H1 (cell line): ENCODE measurements around the gene ILF3. TPM values are rescaled to one million over a fixed set of nuclear protein-coding genes. Genes with fewer than 3 reads are reported as not detected.
A peak's percentile ranks its signal among the peaks of the same experiment; 100 is the strongest.

Source experiments
- CTCF ChIA-PET: fragments of 300-600 bp; sonication (Branson Sonifier 250); formaldehyde crosslinking; loops from one replicate; lab custom pipeline; 2021; ENCODE audit not compliant: partially characterized antibody; lab: Charles Lee
- POLR2A ChIA-PET: fragments of 300-600 bp; sonication (Branson Sonifier 250); formaldehyde crosslinking; loops from one replicate; lab custom pipeline; 2021; ENCODE audit warnings: inconsistent platforms; ENCODE audit not compliant: partially characterized antibody; lab: Charles Lee
- DNase-seq, 2 experiments: peaks; one replicate each; pipeline versions ENCODE4 v3.0.0 to v3.0.0-alpha.2; 2010 to 2022; ENCODE audit warnings: low spot score in 2 of 2, low read depth in 1 of 2, mixed read lengths in 1 of 2
- FAIRE-seq: peaks from 2 replicates; lab custom pipeline; 2011; peaks lifted over from hg19 to GRCh38; lab: Jason Lieb, UNC
- H2AFZ ChIP-seq: 2 replicates; pipeline ENCODE4 v1.8.1; 2012; ENCODE audit warnings: low read length, inconsistent platforms
- H2AK5ac ChIP-seq: 2 replicates; pipeline ENCODE4 v1.6.1; 2013; ENCODE audit warnings: low read depth, low read length
- H2BK120ac ChIP-seq: replicated peaks from 2 replicates; pipeline ENCODE3; 2013; ENCODE audit warnings: low read depth, low read length, inconsistent platforms
- H2BK12ac ChIP-seq: 2 replicates; pipeline ENCODE4 v1.6.1; 2013; ENCODE audit warnings: low read depth, low read length
- H2BK15ac ChIP-seq: 2 replicates; pipeline ENCODE4 v1.6.1; 2013; ENCODE audit warnings: low read length
- H2BK20ac ChIP-seq: 2 replicates; pipeline ENCODE4 v1.6.1; 2013; ENCODE audit warnings: low read length
- H2BK5ac ChIP-seq: 2 replicates; pipeline ENCODE4 v1.6.1; 2013; ENCODE audit warnings: low read depth, low read length
- H3K14ac ChIP-seq: 2 replicates; pipeline ENCODE4 v1.6.1; 2013; ENCODE audit warnings: inconsistent platforms; ENCODE audit not compliant: insufficient read length
- H3K18ac ChIP-seq: 2 replicates; pipeline ENCODE4 v1.6.1; 2013; ENCODE audit warnings: low read length; ENCODE audit errors: extremely low read depth
- H3K23ac ChIP-seq: 2 replicates; pipeline ENCODE4 v1.6.1; 2013; ENCODE audit warnings: inconsistent platforms; ENCODE audit not compliant: insufficient read length
- H3K23me2 ChIP-seq: 2 replicates; pipeline ENCODE4 v1.6.1; 2013; ENCODE audit warnings: low read depth, low read length
- H3K27ac ChIP-seq: 2 replicates; pipeline ENCODE4 v1.6.1; 2011; ENCODE audit warnings: low read depth, low read length, inconsistent platforms
- H3K27me3 ChIP-seq, 4 experiments: replicated peaks in 1 of 4; 1 replicate in 1 of 4; 2 replicates in 3 of 4; pipeline versions ENCODE4 v1.6.1 to v1.8.1; 2011 to 2013; ENCODE audit warnings: low read length in 3 of 4, mild to moderate bottlenecking in 3 of 4, inconsistent platforms in 2 of 4, mixed read lengths in 2 of 4, moderate library complexity in 1 of 4; ENCODE audit not compliant: control insufficient read depth in 3 of 4, insufficient read depth in 3 of 4; ENCODE audit errors: extremely low read depth in 1 of 4
- H3K36me3 ChIP-seq, 4 experiments: 2 replicates each; pipeline versions ENCODE4 v1.6.1 to v1.8.1; 2011 to 2013; ENCODE audit warnings: mild to moderate bottlenecking in 4 of 4, low read length in 3 of 4, moderate library complexity in 2 of 4, control low read depth in 1 of 4, inconsistent platforms in 1 of 4; ENCODE audit not compliant: insufficient read depth in 4 of 4, control insufficient read depth in 2 of 4
- H3K4ac ChIP-seq: replicated peaks from 2 replicates; pipeline ENCODE3; 2013; ENCODE audit warnings: low read length, low read depth, mixed read lengths, inconsistent platforms; ENCODE audit not compliant: insufficient read length
- H3K4me1 ChIP-seq, 4 experiments: replicated peaks in 1 of 4; 1 replicate in 1 of 4; 2 replicates in 3 of 4; pipeline versions ENCODE4 v1.6.1 to v1.8.1; 2011 to 2013; ENCODE audit warnings: low read length in 3 of 4, inconsistent platforms in 2 of 4, mixed read lengths in 1 of 4; ENCODE audit not compliant: insufficient read depth in 4 of 4, control insufficient read depth in 3 of 4
- H3K4me2 ChIP-seq, 2 experiments: 2 replicates each; pipeline versions ENCODE4 v1.6.1 to v1.8.1; 2011 to 2013; ENCODE audit warnings: low read depth in 2 of 2, low read length in 2 of 2, control low read depth in 1 of 2, inconsistent platforms in 1 of 2, mild to moderate bottlenecking in 1 of 2; ENCODE audit not compliant: insufficient read depth in 1 of 2
- H3K4me3 ChIP-seq, 4 experiments: fragments of 200-600, 300-600 bp in 1 of 4; sonication (generic), shearing (Covaris generic), sonication (Bioruptor Twin) in 1 of 4; 2 replicates each; pipeline versions ENCODE4 v1.5.1 to v1.8.1; 2011 to 2016; ENCODE audit warnings: low read length in 4 of 4, low read depth in 3 of 4, control low read depth in 2 of 4, inconsistent platforms in 2 of 4, mild to moderate bottlenecking in 2 of 4, mixed read lengths in 1 of 4, moderate library complexity in 1 of 4; ENCODE audit not compliant: insufficient read depth in 2 of 4; ENCODE audit errors: extremely low read depth in 1 of 4
- H3K56ac ChIP-seq: replicated peaks from 2 replicates; pipeline ENCODE3; 2013; ENCODE audit warnings: low read depth, mild to moderate bottlenecking, mixed read lengths, low read length, inconsistent platforms; ENCODE audit not compliant: insufficient read length
- H3K79me1 ChIP-seq: 2 replicates; pipeline ENCODE4 v1.6.1; 2013; ENCODE audit warnings: low read depth, low read length, control low read depth
- H3K79me2 ChIP-seq, 2 experiments: 2 replicates each; pipeline versions ENCODE4 v1.6.1 to v1.8.1; 2012 to 2013; ENCODE audit warnings: low read length in 2 of 2, mild to moderate bottlenecking in 2 of 2, inconsistent platforms in 1 of 2; ENCODE audit not compliant: insufficient read depth in 2 of 2, control insufficient read depth in 1 of 2
- H3K9ac ChIP-seq, 4 experiments: replicated peaks in 1 of 4; 1 replicate in 1 of 4; 2 replicates in 3 of 4; pipeline versions ENCODE4 v1.6.1 to v1.8.1; 2011 to 2013; ENCODE audit warnings: low read depth in 3 of 4, low read length in 3 of 4, control low read depth in 2 of 4, mild to moderate bottlenecking in 2 of 4, moderate library complexity in 2 of 4, inconsistent platforms in 1 of 4; ENCODE audit errors: extremely low read depth in 1 of 4
- H3K9me3 ChIP-seq, 2 experiments: 2 replicates each; pipeline versions ENCODE4 v1.6.1 to v1.8.1; 2012 to 2013; ENCODE audit warnings: mild to moderate bottlenecking in 2 of 2, moderate library complexity in 2 of 2, control low read depth in 1 of 2, inconsistent platforms in 1 of 2, low read depth in 1 of 2, low read length in 1 of 2, mixed read lengths in 1 of 2; ENCODE audit not compliant: insufficient read depth in 2 of 2
- H4K20me1 ChIP-seq, 2 experiments: replicated peaks in 1 of 2; 2 replicates each; pipeline versions ENCODE3 to v1.8.1; 2011 to 2013; ENCODE audit warnings: inconsistent platforms in 2 of 2, low read length in 2 of 2, mild to moderate bottlenecking in 1 of 2; ENCODE audit not compliant: insufficient read depth in 2 of 2, control insufficient read depth in 1 of 2
- H4K5ac ChIP-seq: 2 replicates; pipeline ENCODE4 v1.6.1; 2013; ENCODE audit warnings: low read length, low read depth, mixed read lengths, inconsistent platforms; ENCODE audit not compliant: insufficient read length
- H4K8ac ChIP-seq: 2 replicates; pipeline ENCODE4 v1.8.0; 2013; ENCODE audit warnings: mild to moderate bottlenecking, moderate library complexity, low read length, inconsistent platforms; ENCODE audit not compliant: insufficient read depth; ENCODE audit errors: extremely low read depth
- H4K91ac ChIP-seq: replicated peaks from 2 replicates; pipeline ENCODE3; 2013; ENCODE audit warnings: low read length, mixed read lengths, inconsistent platforms; ENCODE audit not compliant: insufficient read length
- BRCA1 ChIP-seq: IDR thresholded peaks from 2 replicates; pipeline ENCODE4 v1.6.1; 2012; ENCODE audit warnings: low read depth, low read length, improper control_type of control experiment
- POLR2A ChIP-seq, 2 experiments: IDR thresholded peaks; 1 replicate in 1 of 2; 2 replicates in 1 of 2; pipeline ENCODE4 v1.6.1; 2011; ENCODE audit warnings: low read depth in 2 of 2, low read length in 2 of 2, mild to moderate bottlenecking in 2 of 2; ENCODE audit errors: control extremely low read depth in 1 of 2
- POLR2AphosphoS5 ChIP-seq: IDR thresholded peaks from 2 replicates; pipeline ENCODE4 v1.6.1; 2011; ENCODE audit warnings: low read depth, low read length
- SIN3A ChIP-seq, 2 experiments: IDR thresholded peaks in 1 of 2; conservative IDR thresholded peaks in 1 of 2; 2 replicates each; pipeline ENCODE4 v1.6.1; 2011 to 2012; ENCODE audit warnings: low read length in 2 of 2, improper control_type of control experiment in 1 of 2, low read depth in 1 of 2, mild to moderate bottlenecking in 1 of 2
- TBP ChIP-seq: IDR thresholded peaks from 2 replicates; pipeline ENCODE4 v1.6.1; 2011; ENCODE audit warnings: low read depth, low read length, improper control_type of control experiment
- WGBS, 2 experiments: shearing (Covaris generic) in 1 of 2; methylation state at CpG; one replicate each; pipeline versions ENCODE4 v1.1.6 to v1.1.7; 2013 to 2015; ENCODE audit warnings: low lambda C conversion rate in 2 of 2, mixed read lengths in 2 of 2, inconsistent platforms in 1 of 2, low coverage in 1 of 2, missing lambda C conversion rate in 1 of 2; ENCODE audit not compliant: insufficient replicate concordance in 2 of 2, insufficient coverage in 1 of 2, insufficient read length in 1 of 2; ENCODE audit errors: extremely low coverage in 1 of 2, missing lambda C conversion rate in 1 of 2; 5-methylcytosine and 5-hydroxymethylcytosine counted together
- polyA plus RNA-seq, 7 experiments: library from polyadenylated mRNA; depleted of rRNA in 3 of 7; stranded (reverse) in 5 of 7; unstranded in 2 of 7; fragments of >200 nt in 5 of 7; fragments of 200-250 nt in 2 of 7; gene quantifications; 1 replicate in 5 of 7; 2 replicates in 1 of 7; 4 replicates in 1 of 7; pipeline versions ENCODE4 v1.2.1 to v1.2.3, GENCODE V29; 2011 to 2013; ENCODE audit warnings: missing spikeins in 2 of 7, mixed read lengths in 2 of 7
- total RNA-seq: library from RNA; stranded (reverse); fragmentation: NEBNext Ultra II Directional; extraction: Animal tissue kit (Norgen Biotek cat#: 25700); gene quantifications from 2 replicates; pipeline ENCODE4 v1.2.1, GENCODE V29; 2021
- TF ChIP-seq, protein P1 (sequence below), 3 experiments: IDR thresholded peaks; 1 replicate in 2 of 3; 2 replicates in 1 of 3; pipeline versions ENCODE4 v1.5.1 to v1.6.1; 2011; ENCODE audit warnings: low read length in 3 of 3, mild to moderate bottlenecking in 3 of 3, inconsistent platforms in 2 of 3, low read depth in 1 of 3, moderate library complexity in 1 of 3; ENCODE audit not compliant: insufficient read depth in 1 of 3; ENCODE audit errors: control extremely low read depth in 1 of 3
- TF ChIP-seq, protein P2 (sequence below): IDR thresholded peaks from 2 replicates; pipeline ENCODE4 v1.6.1; 2012; ENCODE audit warnings: inconsistent platforms

Gene ILF3
- total and polyA plus RNA-seq, 2 of the 8 experiments (the other 6 are each of a cell fraction or from before 2014, with no cell fraction given): 291 to 695 TPM

GRCh38 chr19:10655457-10656312, 1.5 kb downstream of the ILF3 start:
- peak overlapping the region; percentile 100 for H3K9ac ChIP-seq
- peaks cover 20 to 32% of the 10 kb centered on the region in 2 experiments for H4K20me1 ChIP-seq
- H3K79me1 ChIP-seq: no peaks in the 10 kb centered on the region; the same call in 1 of the 2 replicates
- peak overlapping the region; percentile 96 to 98 for H3K4me2 ChIP-seq
- no peak overlapping the region for H2BK20ac ChIP-seq
- ChIA-PET POLR2A (interaction anchor here (0.6 to 59.0 kb wide), 19 partner anchors 13 to 177 kb away, joined by 3 to 1874 read pairs (median 4); partner anchors contain the start of genes CDKN2D, DNM2, KRI1 and QTRT1), CTCF (interaction anchor here (0.5 to 5.3 kb wide), 6 partner anchors 10 to 146 kb away, joined by 3 to 27 read pairs (median 5); no protein-coding TSS in a partner anchor)
- H2BK5ac ChIP-seq: peak overlapping the region; percentile 97
- peak overlapping the region; percentile 98 for H3K4ac ChIP-seq
- H3K56ac ChIP-seq: peak overlapping the region; percentile 82
- peak overlapping the region; percentile 91 for H4K91ac ChIP-seq
- H3K4me3 ChIP-seq: peak overlapping the region; percentile 99 to 100 (median 100)
- WGBS, 2 experiments: 3% methylated on average over 16 of the region's 16 CpGs; no CpG with 5 or more reads in 1 of the 2 experiments
- no peak overlapping the region for H2AFZ ChIP-seq
- H3K27ac ChIP-seq: peak overlapping the region; percentile 96
- peaks cover 0 to 5% (median 1%) of the 10 kb centered on the region in 4 experiments; a peak in 2 of 7 replicates for H3K4me1 ChIP-seq
- H3K23me2 ChIP-seq: peaks cover 13% of the 10 kb centered on the region
- peak overlapping the region; percentile 100 for H2AK5ac ChIP-seq
- peak overlapping the region; percentile 97 for H4K5ac ChIP-seq
- H2BK12ac ChIP-seq: peak overlapping the region; percentile 96; the same call in 1 of the 2 replicates
- peaks cover 16 to 38% (median 17%) of the 10 kb centered on the region in 4 experiments for H3K36me3 ChIP-seq
- no peaks in the 10 kb centered on the region for H3K27me3 ChIP-seq
- peak overlapping the region; percentile 52 for H3K18ac ChIP-seq
- no peak for DNase-seq
- no peaks in the 10 kb centered on the region for H3K9me3 ChIP-seq
- peak overlapping the region; percentile 100; the same call in 1 of the 2 replicates for H4K8ac ChIP-seq
- H3K23ac ChIP-seq: no peak overlapping the region
- FAIRE-seq: no peak
- peak overlapping the region; percentile 73 for H3K14ac ChIP-seq
- H3K79me2 ChIP-seq: peaks cover 56 to 74% of the 10 kb centered on the region in 2 experiments
- peak overlapping the region; percentile 19 for H2BK120ac ChIP-seq
- no peak overlapping the region for H2BK15ac ChIP-seq
- TF ChIP-seq BRCA1 (no peak), POLR2AphosphoS5 (peak; percentile 92), TBP (peak; percentile 19; the same call in 1 of the 2 replicates), POLR2A (IDR thresholded peaks at IDR 0.05; ENCODE audit: control extremely low read depth in 1 of 2, low read depth in 2 of 2, low read length in 2 of 2) (peak in 1 of 2 experiments; percentile 16), SIN3A (conservative IDR thresholded peaks at IDR 0.05 in 1 of 2, IDR thresholded peaks at IDR 0.05 in 1 of 2; ENCODE audit: low read depth in 1 of 2, low read length in 2 of 2) (0 out of 4 replicates have a peak, but pooled peaks of 1 of the 2 experiments have one; percentile 13)
- TF ChIP-seq, protein P1, sequence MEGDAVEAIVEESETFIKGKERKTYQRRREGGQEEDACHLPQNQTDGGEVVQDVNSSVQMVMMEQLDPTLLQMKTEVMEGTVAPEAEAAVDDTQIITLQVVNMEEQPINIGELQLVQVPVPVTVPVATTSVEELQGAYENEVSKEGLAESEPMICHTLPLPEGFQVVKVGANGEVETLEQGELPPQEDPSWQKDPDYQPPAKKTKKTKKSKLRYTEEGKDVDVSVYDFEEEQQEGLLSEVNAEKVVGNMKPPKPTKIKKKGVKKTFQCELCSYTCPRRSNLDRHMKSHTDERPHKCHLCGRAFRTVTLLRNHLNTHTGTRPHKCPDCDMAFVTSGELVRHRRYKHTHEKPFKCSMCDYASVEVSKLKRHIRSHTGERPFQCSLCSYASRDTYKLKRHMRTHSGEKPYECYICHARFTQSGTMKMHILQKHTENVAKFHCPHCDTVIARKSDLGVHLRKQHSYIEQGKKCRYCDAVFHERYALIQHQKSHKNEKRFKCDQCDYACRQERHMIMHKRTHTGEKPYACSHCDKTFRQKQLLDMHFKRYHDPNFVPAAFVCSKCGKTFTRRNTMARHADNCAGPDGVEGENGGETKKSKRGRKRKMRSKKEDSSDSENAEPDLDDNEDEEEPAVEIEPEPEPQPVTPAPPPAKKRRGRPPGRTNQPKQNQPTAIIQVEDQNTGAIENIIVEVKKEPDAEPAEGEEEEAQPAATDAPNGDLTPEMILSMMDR (IDR thresholded peaks at IDR 0.05; ENCODE audit: control extremely low read depth in 1 of 3, insufficient read depth in 1 of 3, low read depth in 1 of 3, low read length in 3 of 3): peak in 1 of 3 experiments; percentile 20; a peak in 1 of 4 replicates
- TF ChIP-seq, protein P2, sequence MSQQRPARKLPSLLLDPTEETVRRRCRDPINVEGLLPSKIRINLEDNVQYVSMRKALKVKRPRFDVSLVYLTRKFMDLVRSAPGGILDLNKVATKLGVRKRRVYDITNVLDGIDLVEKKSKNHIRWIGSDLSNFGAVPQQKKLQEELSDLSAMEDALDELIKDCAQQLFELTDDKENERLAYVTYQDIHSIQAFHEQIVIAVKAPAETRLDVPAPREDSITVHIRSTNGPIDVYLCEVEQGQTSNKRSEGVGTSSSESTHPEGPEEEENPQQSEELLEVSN: 0 out of 2 replicates have a peak, but pooled peaks have one; percentile 3
